HG03175 (cell line): ENCODE measurements around the gene NR2E1.

Experiments
- ATAC-seq: cut with Tn5 transposase; IDR thresholded peaks from one replicate; pipeline ENCODE4 v1.9.1; 2021; ENCODE audit warnings: mild to moderate bottlenecking, moderate library complexity; ENCODE audit not compliant: unreplicated experiment

NR2E1 gene

DNA sequence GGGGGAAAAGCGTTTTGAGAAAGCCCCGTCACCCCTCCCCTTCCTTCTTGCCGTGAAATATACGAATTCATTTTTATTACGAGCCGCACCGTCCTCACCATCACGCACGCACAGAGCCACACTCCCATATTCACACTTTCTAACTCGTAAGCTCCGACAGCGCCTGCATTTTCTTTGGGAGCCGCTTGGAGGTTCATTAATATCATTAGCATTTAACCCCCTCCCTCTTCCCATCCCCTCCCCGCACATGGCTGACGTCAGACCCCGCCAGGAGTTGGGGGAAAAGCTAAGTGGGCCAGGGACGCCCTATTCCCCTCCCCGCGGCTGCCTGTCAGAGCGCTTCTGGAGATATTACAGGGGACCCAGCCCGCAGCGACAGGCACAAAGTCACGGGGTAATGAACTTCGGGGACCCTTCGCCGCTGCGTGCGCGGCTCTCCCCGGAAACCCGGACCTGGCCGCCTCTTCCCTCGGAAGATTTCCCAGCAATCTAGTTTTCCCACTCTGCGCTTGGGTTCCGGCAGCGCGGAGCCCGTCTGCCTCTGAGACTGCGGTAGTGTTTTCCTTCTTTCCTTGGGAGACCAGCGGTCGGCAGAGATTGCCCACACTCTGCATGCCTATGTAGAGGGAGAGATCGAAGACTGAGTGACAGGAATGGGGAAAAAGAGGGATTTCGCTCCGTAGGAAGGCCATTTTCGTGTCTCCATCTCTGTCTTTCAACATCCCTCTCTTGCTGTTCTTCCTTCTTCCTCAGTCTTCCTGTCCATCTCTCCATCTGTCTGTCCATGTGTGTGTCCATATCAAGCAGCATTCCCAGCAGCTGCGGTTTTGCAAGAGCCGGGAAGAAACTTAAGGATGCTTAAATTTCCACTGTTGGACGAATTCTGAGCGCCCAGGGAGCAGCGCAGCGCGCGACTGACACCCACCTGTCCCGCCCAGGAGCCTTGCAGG is at the start of gene NR2E1:
Gene NR2E1, plus strand, starts transcription at position 309 of the 950 bp plus-strand sequence. CDS start 744 bp downstream, outside the sequence.
- no peak for ATAC-seq

GRCh38 chr6:108116546-108117426 is 49.0 kb upstream of the NR2E1 start:
- ATAC-seq: no peak

DNA sequence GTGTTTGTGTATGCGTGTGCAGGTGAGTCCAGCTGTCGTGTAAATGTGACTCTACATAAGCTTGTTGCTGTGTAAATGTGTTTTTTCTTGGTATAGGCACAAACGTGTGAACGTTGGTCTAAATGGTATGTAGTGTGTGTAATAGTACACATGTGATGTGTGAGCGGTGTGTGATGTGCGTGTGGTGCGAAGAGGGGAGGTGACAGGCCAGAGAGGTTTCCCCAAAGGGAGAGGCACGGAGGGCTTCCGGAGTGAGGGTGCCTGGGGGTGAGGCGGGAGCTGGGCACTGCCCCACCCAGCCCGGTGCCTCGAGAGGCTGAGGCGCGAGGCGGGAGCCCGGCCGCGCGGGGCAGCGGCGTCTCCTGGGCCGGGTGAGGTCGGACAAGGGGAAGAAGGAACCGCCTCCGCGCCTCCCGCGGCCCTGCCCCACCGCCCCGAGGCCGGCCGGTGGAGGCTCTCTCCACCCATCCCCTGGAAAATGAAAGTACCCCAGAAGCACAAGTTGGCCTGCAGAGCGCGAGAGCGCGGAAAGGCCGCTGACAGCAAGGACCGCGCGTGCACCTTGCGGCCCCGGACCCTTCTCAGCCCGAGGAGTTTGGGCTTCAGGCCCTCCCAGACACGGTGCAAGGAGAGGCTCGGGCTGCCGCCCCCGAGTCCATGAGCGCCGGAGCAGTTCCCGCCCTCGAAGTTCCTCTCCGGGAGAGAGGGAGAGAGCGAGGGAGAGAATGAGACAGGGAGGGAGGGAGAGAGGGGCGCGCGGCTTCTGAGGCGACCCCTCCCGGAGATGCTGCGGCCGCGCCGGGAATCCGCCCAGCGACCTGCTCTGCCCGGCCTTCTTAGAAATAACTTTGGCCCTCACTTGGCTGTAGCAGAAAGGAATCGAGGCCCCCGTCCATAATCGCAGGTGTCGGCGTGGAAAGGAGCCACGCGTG is 48.1 kb upstream of the NR2E1 start:
- no peak for ATAC-seq

- ATAC-seq: no peak
Observed at GRCh38 chr6:108118359-108118724, 47.5 kb upstream of the NR2E1 start.

DNA sequence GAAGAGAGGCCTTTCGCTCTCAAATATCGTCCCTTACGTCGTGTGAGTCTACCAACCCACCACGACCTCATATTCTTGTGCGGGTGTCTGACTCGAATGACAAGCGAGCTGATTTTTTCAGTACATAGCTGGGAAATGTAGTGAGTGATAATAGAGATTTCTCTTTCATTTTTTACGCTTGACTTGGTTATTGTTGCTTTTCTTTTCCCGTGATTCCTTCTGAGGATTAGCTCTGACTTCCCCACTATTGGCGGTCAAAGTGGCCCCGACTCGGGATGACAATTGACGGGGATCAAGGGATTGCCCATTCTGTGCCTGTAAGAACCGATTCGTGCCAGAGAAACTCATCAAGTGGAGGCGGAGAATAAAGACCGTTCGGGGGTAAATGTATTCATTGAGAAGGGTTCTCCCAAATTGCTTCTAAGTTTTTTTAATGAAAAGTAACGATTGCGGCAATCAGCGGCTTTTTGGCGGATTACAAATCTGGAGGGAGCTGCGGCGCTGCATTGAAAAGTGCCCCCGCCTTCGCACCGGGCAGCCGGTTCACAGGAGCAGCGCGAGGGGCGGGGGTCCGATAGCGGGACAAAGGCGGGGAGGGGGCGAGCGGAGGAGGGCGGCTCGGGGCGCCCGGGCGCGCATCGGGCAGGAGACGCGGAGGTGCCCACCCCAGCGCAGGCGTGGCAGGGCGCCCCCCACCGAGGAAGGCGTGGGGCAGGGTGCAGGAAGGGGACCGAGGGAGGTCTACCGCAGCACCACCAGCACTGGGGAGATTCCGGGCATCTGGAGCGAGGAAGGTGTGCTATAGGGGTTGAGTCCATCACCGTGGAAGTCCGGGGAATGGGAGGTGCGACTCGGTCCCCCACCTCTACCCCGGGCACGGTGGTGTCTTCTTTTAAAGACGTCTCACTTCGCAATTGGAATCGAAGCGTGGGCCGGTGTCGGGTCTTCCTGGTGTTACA is 46.7 kb upstream of the NR2E1 start:
- ATAC-seq: no peak

- ATAC-seq: no peak
Observed at GRCh38 chr6:108119769-108120141, 46.1 kb upstream of the NR2E1 start.

GRCh38 chr6:108120311-108120710 is 45.5 kb upstream of the NR2E1 start:
- no peak for ATAC-seq

DNA sequence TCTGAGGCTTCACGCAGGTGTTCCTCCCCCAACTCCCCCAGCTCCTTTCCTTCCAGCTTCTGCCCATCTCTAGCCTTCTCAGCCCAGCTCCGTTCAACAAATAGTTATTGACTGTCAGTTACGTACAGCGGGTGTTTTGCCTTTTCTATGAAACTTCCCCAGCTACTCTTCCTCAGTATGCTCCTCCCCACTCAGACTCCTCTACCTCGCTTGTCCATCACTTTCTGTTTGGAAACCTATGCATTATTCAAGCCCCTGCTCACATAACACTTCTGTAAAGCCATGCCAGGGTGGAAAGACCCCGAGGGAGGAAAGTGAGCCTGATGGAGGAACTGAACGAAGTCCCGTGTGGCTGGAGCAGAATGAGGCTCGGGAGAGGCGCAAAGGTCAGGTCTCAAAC is 44.2 kb upstream of the NR2E1 start:
- no peak for ATAC-seq

GRCh38 chr6:108123481-108123929 is 42.3 kb upstream of the NR2E1 start:
- ATAC-seq: no peak

GRCh38 chr6:108123946-108124345 is 41.9 kb upstream of the NR2E1 start:
- ATAC-seq: no peak

DNA sequence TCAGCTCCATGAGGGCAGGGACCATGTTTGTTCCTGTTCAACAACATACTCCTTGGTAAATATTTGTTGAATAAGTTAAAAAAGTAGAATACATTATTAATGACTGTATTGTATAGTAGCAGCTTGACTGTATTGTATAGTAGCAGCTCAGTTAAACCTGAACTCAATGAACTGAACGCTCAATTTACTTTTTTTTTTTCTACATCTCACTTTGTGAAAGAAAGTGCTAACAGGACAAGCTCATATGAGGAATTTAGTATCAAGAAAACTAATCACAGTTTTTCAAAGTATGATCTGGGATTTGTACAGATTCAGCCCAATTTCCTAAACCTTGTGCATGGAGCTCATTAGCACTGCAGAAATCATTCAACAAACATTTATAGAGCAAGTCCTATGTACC is 38.8 kb upstream of the NR2E1 start:
- no peak for ATAC-seq

GRCh38 chr6:108127826-108128225 is 38.0 kb upstream of the NR2E1 start:
- no peak for ATAC-seq

DNA sequence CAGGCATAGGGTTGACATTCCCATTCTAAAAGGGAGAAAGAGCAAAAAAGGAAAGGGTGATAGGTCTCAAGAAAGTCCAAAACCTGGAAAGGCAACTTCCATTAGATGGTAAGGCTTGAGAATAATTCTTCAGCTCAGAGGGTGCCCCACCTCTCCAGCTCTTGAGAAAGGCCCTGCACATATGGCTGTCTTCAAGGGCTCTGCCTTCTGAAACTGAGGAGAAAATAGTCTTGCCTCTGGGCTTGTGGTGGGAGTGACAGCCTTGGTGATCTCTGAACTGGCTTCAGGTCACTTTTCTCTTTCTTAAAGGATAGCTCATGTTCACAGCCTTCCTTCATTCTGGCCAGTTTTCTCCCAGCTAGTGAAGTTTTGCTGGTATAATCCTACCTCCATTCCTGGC is 35.6 kb upstream of the NR2E1 start:
- no peak for ATAC-seq

DNA sequence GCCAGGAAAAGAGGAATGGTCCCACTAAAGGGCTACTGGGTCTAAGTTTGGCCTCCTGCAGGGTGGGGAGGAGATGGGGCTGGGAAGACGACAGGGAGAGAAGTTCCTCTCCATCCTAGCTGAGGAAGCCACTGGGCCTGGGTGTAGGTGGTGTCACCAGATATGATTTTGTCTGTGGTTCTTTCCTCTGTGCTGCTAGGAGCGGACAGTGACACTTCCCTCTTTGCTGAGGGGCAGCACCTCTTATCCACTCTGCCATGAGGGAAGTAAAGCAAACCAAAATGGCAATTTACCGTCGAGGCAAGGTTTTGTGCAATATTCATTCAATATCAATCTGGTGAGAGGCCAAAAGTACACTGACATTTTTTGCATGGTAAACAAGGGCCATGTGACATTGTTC is 33.0 kb upstream of the NR2E1 start:
- ATAC-seq: no peak

DNA sequence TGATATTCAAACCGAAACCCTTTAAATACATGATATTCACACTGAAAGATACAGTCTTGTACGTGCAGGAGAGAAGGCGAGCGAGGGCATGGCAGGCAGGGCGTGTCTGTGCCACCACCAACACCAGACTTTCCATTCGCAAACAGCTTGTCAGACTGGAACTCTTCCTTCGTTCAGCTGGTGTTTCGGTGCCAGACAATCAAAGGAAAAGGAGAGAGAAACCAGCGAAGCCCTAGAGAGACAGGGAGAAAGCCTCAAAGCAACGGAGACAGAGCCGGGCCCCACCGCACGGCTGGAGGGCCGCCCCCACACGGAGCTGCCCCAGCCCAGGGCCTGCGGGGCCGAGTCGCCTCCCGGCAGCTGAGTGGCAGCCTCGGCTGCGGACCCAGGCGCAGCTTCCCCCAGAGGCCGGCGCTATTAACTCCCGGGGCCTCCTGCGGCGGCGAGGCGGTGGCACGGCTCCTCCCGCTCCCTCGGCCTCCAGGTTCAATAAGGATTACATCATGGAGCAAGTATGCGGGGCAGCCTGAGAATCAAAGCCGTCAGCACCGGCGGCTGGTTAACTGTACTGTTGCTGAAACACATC is 32.1 kb upstream of the NR2E1 start:
- no peak for ATAC-seq

DNA sequence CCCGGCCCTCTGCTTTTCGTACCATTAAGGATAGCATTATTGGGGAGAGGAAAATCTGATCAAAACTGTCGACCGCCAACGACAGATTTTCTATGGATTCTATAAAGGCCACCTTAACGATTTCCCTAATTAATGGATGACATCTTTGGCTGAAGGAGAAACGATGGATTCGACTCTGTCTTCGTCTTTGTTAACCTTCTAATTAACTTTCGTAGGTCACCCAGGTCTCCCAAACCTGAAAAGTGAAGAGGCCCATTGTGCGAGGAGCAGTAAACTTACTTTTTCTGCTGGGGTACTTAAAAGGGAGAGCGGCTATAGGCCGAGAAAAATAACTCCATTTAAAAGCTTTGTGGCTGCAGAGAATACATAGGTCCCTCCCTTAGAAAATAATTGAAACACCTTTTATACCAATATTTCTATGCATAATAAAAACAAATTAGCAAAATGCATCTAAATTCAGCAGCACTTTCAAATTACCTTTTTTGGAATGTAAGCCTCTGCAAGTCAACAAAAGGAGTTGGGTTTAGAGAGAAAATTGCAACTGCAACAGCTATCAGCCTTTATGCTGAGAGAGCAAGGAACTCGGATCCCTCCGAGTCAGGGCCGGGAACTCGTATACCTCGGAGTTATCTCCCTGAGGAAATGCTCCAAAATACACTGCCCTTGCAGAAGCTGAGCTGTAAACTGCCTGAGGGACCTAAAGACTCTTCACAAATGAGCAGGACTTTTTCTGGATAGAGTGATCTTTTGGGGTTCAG is 31.4 kb upstream of the NR2E1 start:
- no peak for ATAC-seq

DNA sequence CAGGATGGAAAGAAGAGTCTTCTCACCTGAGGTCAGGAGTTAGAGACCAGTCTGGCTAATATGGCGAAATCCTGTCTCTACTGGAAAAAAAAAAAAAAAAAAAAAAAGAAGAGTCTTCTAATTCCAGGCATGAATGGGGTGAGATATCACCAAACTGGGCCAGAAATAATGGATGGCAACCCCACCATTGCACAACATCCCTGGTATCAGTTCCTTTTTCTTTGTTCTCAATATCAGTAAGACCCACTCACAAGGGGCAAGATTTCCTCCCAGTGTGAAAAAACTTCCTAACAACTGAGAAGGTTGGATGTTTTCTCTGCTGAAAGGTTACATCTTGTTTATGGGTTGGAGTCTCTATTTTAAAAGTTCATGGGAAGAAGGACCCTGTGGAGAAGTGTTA is 23.6 kb upstream of the NR2E1 start:
- no peak for ATAC-seq

GRCh38 chr6:108145639-108146038 is 20.2 kb upstream of the NR2E1 start:
- ATAC-seq: no peak
